Fibroblast of lung (primary cell): ENCODE data around the gene IFT81.

Source experiments
- EZH2 ChIP-seq: IDR thresholded peaks from 2 replicates; pipeline ENCODE4 v1.5.1; 2012; ENCODE audit warnings: low read length, control low read depth, mild to moderate bottlenecking; ENCODE audit errors: missing control alignments
- TF ChIP-seq, protein P1 (sequence below), 2 donors: IDR thresholded peaks in 1 of 2; conservative IDR thresholded peaks in 1 of 2; 1 replicate in 1 of 2; 2 replicates in 1 of 2; pipeline ENCODE4 v1.5.1; 2011 to 2012; ENCODE audit warnings: low read length in 2 of 2, control low read depth in 1 of 2, inconsistent platforms in 1 of 2, low read depth in 1 of 2, mild to moderate bottlenecking in 1 of 2

DNA sequence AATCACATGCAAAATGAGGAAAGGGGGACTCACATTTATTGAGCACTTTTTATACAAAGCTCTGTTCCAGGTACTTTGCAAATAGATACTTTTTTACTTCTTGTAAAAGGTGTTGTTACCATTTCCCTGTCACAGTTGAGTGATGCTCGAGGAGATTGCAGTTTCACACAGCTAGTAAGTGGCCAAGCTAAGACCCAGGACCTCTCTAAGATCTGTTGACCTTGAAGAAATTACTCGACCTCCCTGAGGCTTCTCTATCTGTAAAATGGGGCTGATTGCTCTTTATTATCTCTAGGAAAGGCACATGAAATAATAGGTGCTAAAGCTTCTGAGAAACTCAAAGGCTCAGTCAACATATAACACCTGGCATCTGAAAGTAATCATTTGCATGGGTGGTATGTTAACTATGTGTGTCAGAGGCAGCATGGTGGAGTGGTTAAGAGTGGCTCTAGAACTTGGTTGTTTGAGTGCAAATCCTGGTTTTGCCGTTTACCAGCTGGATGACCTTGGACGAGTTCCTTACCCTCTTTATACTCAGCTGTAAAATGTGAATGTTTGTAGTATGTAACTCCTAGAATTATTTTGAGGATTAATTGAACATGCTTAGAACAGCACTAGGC is 41.5 kb downstream of the IFT81 start:
- TF ChIP-seq, protein P1, sequence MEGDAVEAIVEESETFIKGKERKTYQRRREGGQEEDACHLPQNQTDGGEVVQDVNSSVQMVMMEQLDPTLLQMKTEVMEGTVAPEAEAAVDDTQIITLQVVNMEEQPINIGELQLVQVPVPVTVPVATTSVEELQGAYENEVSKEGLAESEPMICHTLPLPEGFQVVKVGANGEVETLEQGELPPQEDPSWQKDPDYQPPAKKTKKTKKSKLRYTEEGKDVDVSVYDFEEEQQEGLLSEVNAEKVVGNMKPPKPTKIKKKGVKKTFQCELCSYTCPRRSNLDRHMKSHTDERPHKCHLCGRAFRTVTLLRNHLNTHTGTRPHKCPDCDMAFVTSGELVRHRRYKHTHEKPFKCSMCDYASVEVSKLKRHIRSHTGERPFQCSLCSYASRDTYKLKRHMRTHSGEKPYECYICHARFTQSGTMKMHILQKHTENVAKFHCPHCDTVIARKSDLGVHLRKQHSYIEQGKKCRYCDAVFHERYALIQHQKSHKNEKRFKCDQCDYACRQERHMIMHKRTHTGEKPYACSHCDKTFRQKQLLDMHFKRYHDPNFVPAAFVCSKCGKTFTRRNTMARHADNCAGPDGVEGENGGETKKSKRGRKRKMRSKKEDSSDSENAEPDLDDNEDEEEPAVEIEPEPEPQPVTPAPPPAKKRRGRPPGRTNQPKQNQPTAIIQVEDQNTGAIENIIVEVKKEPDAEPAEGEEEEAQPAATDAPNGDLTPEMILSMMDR (conservative IDR thresholded peaks at IDR 0.05 in 1 of 2, IDR thresholded peaks at IDR 0.05 in 1 of 2; ENCODE audit: low read depth in 1 of 2, low read length in 2 of 2), result no peak
- TF ChIP-seq EZH2, result no peak
